M059J (cell line): ENCODE data around the gene CCDC92B. TPM values are rescaled to one million over a fixed set of nuclear protein-coding genes. Genes with fewer than 3 reads are reported as not detected.
"Not testable (repeated sequence)": the region's sequence is repeated elsewhere in the genome, so short reads cannot be mapped to it uniquely, and the experiment has no call there.

Source experiments
- DNase-seq: peaks from one replicate; pipeline ENCODE4 v3.0.0-alpha.2; 2012; ENCODE audit warnings: low read depth
- total RNA-seq: library from RNA; depleted of rRNA; stranded (reverse); fragments of >200 nt; shearing (Covaris generic); gene quantifications from 2 replicates; pipeline ENCODE4 v1.2.3, GENCODE V29; 2014

Gene CCDC92B
- total RNA-seq, 1 experiment from 2014 or later = not detected

- DNase-seq = no peak
Measured at GRCh38 chr17:2703606-2704005, 45.8 kb downstream of the CCDC92B start.

DNA sequence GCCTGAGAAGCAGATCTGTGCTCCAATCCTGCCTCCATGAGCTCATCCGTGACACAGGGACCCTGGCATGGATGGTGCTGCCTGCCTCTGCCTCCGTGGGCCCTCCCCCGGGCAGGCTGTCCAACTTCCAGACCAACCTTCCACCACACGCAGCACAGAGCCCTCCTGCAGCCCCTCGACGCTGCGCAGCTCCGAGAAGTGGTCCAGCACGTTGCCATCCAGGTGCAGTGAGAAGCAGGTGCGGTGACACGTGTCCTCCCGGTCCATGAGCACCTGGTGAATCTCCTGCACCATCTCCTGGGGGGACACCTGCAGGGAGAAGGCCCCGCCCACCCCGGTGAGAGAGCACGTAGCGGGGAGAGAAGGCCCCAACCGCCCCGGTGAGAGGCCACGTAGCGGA, 46.3 kb downstream of the CCDC92B start:
- no peak for DNase-seq

DNA sequence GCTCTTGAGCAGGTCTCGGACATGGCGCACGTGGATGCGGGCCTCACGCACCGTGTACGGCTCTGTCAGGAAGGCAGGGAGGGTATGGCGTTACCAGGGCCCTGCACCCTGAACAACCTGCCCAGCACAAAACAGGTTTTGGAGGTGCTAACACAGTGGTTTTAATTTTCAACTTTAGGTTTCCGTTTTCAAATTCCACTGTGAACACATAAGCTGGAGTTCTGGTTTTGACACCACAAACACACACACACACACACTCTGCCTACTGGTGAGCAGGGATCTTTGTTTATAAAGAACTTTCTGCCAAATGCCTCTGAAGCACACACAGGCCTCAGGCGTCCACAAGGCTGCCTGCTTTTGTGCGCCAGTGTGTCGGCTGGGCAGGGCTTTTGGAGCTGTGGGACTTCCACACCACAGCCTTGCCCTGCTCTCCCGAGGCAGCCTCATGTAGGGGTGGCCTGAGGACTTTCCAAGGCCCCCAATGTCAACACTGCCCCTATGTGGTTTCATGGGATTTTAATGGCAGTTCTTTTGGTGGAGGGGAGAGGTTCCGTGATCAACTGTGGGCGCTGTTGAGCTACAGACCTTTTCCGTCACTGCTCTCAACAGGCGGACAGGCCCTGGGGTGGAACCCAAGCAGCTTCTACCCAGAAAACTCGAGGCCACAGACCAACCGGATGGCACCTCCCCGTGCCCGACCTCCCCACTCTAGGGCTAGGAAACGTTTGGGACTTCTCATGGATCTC, 47.3 kb downstream of the CCDC92B start:
- no peak for DNase-seq

GRCh38 chr17:2701161-2701995, 48.1 kb downstream of the CCDC92B start:
- no peak for DNase-seq

DNA sequence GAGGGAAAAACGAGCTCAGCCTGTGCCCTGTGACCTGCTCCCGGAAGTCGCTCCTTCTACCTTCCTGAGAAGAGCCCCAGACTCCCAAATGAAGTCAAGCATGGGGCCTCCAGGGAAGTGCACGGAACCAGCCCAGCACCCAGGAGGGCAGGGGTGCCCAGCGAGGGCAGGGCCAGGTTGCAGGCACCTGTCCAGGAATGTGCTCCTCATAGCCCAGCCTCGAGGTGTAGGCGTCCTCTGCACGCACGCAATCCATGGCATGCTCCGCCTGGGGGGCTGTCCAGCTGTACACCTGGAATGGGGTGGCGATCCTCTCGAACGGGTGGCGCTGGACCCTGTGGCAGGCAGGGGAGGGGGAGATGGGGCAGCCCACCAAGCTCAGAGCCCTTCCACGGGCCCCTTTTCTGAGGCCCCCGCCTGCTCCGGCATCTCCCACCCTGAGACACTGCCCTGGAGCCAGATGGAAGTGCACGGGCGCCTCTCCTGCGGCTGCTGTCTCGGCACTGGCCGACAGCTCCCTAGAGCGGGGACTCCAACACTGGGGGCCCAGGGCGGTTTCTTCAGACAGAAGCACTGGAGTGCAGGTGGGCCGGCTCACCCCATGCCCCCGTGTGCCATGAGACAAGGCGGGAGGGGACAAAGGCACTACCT, 48.8 kb downstream of the CCDC92B start:
- no peak for DNase-seq

GRCh38 chr17:2700030-2700490, 49.4 kb downstream of the CCDC92B start:
- no peak for DNase-seq

DNA sequence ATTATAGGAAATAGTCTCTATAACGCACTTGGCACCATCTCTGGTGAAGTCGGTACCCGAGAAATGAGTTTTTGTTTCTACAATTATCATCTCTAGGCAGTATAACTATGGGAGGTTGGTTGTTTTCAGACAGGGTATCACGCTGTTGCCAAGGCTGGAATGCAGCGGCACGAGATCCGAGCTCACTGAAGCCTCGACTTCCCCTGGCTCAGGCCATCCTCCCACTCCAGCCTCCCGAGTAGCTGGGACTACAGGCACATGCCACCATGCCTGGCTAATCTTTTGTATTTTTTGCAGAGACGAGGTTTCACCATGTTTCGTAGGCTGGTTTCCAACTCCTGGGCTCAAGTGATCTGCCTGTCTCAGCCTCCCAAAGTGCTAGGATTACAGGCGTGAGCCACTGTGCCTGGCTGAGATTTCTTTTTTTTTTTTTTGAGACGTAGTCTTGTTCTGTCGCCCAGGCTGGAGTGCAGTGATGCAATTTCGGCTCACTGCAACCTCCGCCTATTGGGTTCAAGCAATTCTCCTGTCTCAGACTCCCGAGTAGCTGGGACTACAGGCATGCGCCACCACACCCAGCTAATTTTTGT, 50.1 kb downstream of the CCDC92B start:
- DNase-seq = not testable (repeated sequence)

DNA sequence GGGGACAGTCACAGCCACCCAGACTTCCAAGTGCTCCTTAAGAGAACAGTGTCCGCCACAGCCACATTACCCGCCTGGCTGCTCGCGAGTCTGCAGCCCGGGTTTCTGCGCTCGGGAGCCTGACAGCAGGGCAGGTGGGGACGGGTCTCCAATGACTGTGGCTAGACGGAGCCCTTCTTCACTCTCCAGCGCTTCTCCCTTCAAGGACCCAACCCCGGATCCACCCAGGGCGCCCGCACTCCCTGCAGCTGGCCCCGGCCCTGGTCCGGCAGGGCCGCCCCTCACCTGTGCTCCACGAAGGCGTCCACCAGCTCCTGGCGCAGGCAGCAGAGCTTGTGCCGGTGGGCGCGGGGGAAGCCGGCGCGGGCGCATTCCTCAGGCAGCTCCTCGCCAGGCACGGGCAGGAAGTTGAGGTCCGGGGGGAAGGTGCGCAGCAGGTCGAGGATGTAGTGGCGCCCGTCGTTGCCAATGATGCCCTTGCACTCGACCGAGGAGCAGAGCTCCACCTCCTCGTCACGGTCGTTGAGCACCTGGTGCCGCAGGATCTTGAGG, 51.8 kb downstream of the CCDC92B start:
- no peak for DNase-seq

DNA sequence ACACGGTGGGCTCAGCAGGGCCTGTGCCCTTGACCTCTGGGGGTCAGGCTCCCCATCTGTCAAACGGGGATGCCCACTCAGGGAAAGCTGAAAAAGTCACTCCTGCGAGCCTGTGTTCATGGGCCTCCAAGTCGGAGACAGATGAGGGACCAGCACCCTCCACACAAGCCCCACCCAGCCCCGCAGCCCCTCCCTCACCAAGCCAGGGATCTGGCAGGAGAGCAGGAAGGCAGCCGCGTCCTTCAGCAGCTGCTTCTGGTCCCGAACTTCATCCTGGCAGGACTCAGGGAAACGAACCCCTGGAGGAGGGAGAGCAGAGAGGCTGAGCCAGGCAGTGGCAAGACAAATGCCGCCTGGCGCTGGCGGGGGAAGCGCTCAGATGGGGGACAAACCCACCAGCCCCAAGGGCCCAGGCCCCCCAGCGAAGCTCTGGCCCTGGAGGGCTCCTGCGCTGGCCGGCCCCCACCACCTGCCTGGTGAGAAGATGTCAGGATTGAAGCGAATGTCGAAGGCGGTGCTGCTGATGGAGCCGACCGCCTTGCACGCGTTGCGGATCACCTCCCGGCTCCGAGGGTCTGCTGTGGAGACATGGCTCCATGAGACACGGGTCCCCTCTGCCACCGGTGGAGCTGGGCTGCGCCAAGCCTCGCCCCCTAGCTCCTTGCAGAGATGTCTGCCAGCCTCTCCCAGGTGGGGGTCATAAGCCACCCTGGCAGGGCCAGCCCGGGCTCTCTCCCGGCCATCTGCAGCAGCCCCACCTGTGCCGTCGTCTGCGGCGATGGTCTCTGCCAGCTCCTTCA, 53.3 kb downstream of the CCDC92B start:
- no peak for DNase-seq

DNA sequence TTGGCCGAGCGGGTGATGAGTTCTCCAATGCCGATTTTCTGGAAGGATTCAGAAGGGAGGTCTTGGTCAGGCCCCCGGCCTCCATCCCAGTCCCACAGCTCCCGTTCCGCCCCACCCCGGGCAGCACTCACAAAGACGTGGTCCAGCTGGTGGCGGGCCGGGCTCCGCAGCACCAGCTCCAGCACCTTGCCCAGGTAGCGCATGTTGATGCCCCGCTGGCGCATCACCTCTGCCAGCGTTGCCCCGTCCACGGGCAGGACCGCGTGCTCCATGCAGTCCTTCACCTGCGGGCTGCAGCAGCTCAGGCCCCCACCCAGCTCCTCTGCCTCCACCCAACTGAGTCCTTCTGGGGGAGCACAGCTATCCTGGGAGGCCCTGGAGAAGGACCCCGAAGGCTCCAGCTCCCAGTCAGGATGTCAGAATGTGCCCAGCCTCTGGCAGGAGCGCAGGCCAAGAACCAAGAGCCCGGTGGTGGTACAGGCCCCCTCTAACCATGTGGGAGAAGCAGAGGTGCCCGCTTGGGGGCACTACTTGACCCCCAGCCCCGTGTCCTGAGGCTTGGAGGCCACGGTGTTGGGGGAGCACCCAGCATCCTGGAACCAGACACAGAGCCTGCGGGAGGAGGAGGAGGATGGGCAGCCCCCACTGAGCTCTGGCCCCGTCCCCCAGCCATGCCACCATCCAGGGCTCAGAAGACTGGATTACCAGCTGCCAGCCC, 54.0 kb downstream of the CCDC92B start:
- DNase-seq = no peak

GRCh38 chr17:2694381-2695242, 54.8 kb downstream of the CCDC92B start:
- DNase-seq = no peak

DNA sequence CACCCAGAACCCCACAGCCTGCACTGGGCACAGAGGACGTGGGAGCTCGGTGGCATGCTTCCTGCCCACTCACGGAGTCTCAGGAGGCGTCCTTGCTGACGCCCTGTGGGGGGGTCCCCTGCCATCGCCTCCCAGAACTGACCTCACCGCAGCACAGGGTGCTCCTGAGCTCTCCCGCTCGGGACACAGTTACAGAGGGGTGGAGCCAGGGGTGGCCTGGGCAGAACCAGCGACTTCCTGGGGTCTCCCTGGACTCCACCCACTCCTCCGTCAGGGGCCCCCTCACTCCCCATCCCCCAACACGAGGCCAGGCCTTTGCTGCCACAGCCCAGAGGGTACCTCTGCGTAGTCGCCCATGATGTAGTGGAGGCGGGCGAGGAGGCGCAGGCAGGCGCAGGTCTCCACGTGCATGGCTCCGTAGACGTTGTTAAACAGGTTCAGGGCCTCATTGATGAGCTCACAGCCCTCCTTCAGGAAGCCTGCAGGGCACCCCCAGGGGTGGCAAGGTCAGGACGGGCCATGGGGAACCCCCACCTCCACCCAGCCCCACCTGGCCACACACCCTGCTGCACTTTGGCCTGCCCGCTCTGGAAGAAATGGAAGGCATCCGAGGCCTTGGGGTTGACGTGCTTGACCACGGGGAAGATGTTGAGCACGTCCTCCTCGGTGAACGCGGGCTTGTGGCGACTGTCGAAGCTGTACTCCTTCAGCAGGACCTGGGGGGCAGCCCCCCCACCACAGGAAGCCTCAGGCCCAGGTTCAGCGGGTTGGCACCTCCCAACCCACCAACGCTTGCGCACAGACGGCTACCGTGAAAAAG, 55.7 kb downstream of the CCDC92B start:
- DNase-seq = no peak

DNA sequence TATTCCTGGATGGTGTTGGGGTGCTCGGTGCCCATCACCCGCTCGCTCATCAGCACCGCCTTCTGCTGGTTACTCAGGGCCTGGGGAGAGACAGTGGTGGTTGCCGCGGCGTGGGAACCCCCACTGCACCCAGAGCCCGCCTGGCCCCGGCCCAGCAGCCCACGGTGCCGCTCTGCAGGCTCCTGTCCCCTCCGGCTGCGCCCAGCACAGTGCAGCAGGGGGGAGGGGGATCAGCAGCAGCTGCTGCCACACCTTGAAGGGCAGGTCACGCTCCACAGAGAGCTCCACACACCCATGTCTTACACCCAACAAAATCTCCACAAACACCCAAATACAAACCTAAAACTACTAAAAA, 56.7 kb downstream of the CCDC92B start:
- no peak for DNase-seq

DNA sequence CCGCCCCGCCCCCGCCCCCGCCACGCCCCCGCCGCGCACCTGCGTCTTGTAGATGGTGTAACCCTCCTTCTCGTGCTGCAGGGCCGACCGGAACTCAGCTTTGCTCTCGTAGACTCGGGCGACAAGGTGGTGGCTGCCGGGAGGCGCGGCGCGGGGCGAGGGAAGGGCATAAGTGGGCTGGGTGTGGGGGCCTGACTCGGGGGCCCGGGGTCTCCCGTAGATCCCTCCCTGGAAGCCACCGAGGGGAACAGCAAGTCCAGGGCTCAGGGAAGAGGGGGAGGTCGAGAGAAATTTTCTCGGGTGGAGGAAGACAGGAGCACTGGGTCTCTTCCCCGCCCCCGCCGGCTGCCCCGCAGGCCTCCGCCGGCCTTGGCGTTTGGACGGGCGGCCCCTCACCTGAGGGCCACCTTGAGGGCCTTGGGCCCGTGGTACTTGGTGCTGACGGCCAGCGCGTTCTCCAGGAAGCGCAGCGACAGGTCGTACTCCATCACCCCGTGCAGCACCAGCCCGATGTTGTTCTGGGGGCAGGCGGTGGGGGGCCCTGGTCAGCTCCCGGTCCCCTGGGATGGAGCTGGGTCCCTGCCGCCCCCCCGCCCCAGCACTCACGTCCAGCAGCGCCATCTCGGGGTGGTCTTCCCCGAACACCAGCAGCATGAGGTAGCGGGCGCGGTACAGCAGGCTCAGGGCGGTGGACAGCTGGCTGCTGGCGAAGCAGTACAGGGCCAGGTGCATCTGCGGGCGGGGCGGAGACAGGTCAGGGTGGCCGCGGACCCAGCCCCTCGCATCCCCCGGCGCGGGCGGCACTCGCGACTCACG, 57.3 kb downstream of the CCDC92B start:
- DNase-seq = no peak

DNA sequence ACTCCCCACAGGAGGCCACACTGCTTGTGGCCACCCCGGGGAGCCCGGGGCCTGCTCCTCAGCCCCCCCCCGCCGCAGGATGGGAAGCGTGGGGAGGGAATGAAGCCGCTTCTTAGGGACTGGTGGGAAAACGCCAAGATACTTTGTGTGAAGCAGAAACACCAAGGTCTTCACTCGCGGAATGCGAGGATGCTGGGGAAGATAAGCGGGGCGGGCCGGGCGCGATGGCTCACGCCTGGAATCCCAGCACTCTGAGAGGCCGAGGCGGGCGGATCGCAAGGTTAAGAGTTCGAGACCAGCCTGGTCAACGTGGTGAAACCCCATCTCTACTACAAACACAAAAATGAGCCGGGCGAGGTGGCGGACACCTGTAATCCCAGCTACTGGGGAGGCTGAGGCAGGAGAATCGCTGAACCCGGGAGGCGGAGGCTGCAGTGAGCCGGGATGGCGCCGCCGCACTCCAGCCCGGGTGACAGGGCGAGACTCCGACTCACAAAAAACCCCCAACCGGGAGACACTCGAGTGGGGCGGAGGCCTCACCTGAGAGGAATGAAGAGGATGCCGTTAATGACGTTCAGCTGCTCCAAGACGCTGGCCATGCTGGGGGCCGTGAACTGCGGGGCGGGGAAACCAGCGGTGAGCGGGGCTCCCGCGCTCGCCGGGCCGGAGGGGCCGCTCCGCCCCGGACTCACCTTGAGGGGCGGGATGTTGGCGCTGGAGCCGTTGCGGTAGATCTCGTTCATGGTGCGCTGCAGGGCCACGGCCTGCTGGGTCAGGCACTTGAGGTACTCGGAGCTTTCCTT, 58.2 kb downstream of the CCDC92B start:
- DNase-seq = no peak

DNA sequence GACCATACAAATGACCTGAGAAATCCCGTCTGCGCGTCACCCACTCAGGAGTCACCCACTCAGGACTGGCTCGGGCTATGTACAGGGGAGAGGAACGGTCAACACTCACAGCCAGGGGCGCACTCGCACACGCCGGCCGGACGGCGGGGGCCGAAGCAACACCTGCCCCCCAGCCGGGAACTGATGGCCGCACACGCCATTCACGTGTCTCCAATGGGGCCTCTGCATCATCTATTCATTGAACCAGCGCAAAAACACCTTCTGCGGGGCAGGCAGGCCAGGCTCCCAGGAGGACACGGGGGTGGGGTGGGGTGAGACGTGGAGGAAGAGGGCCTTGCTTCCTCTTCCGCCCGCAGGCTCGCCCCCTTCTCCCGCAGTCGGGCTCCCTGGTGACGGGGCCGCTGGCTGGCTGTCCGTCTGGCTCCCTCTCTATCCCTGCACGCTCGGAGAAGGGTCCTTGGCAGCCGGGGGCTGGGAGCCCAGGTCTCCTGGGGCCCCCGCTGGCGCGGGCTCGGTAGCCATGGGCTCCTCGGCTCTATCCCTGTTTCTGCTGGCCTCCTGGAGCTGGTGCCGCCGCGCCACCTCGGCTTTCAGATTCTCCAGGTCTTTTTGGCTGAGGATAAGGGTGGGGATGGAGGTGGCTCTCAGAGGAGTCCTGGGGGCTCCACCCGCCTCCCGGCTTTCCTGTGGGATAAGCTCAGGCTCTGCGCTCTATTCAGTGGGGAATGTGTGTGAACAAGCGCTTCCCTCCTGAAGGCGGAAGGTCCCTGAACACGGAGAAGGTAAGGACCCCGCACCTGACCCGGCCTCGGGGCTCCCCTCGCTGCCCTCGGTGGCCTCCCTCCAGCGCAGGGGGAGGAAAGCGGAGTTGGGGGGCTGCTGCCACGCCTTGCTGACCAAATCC, 59.0 kb downstream of the CCDC92B start:
- no peak for DNase-seq
